Upper lobe of left lung (tissue), 4 donors: ENCODE results near the gene PLXND1.

Experiments
- EP300 ChIP-seq, 4 donors: sonication (generic); formaldehyde crosslinking; IDR thresholded peaks; one replicate each; pipeline ENCODE4 v1.5.1; 2017; ENCODE audit warnings: antibody characterized with exemption in 4 of 4, control low read depth in 2 of 4
- POLR2A ChIP-seq, 4 donors: fragments of 450-650 bp; IDR thresholded peaks; one replicate each; pipeline ENCODE4 v1.5.1; 2016 to 2017; ENCODE audit warnings: antibody characterized with exemption in 4 of 4, mild to moderate bottlenecking in 2 of 4
- POLR2AphosphoS5 ChIP-seq, 2 donors: sonication (generic); formaldehyde crosslinking; IDR thresholded peaks; one replicate each; pipeline ENCODE4 v1.5.1; 2017; ENCODE audit warnings: antibody characterized with exemption in 2 of 2
- TF ChIP-seq, protein P1 (sequence below), 6 experiments: fragments of 450-650 bp in 4 of 6; fragments of 200-600 bp in 2 of 6; sonication (generic) in 2 of 6; IDR thresholded peaks; one replicate each; pipeline ENCODE4 v1.5.1; 2016 to 2019; ENCODE audit warnings: antibody characterized with exemption in 6 of 6

GRCh38 chr3:129616291-129616690 lies 9.8 kb upstream of the PLXND1 start:
- TF ChIP-seq, protein P1, sequence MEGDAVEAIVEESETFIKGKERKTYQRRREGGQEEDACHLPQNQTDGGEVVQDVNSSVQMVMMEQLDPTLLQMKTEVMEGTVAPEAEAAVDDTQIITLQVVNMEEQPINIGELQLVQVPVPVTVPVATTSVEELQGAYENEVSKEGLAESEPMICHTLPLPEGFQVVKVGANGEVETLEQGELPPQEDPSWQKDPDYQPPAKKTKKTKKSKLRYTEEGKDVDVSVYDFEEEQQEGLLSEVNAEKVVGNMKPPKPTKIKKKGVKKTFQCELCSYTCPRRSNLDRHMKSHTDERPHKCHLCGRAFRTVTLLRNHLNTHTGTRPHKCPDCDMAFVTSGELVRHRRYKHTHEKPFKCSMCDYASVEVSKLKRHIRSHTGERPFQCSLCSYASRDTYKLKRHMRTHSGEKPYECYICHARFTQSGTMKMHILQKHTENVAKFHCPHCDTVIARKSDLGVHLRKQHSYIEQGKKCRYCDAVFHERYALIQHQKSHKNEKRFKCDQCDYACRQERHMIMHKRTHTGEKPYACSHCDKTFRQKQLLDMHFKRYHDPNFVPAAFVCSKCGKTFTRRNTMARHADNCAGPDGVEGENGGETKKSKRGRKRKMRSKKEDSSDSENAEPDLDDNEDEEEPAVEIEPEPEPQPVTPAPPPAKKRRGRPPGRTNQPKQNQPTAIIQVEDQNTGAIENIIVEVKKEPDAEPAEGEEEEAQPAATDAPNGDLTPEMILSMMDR (IDR thresholded peaks at IDR 0.05): no peak
- no peak for TF ChIP-seq EP300 (IDR thresholded peaks at IDR 0.05)
- no peak for TF ChIP-seq POLR2A (IDR thresholded peaks at IDR 0.05)
- TF ChIP-seq POLR2AphosphoS5 (IDR thresholded peaks at IDR 0.05): no peak
